Measurements from ENCODE around the gene HPS6. TPM values are rescaled to one million over a fixed set of nuclear protein-coding genes. Genes with fewer than 3 reads are reported as not detected.

HPS6 gene
- total RNA-seq, 4 donors from 2014 or later = 24.1 to 36.2 (median 27.1) TPM

GRCh38 chr10:102064503-102064867 is 664 bp upstream of the HPS6 start:
- no peak for ATAC-seq
- WGBS, 2 donors (ENCODE audit: low coverage in 1 of 2) = 53 to 80% methylated on average over 2 of the region's 2 CpGs
- peaks cover 4 to 49% (median 16%) of the 10 kb centered on the region in 3 donors for H3K4me1 ChIP-seq
- TF ChIP-seq POLR2AphosphoS5 (IDR thresholded peaks at IDR 0.05) (no peak), POLR2A (IDR thresholded peaks at IDR 0.05) (no peak), CTCF (IDR thresholded peaks at IDR 0.05) (no peak), EP300 (IDR thresholded peaks at IDR 0.05) (no peak)
- peaks cover 0 to 29% of the 10 kb centered on the region in 2 donors for H3K36me3 ChIP-seq
- H3K27ac ChIP-seq = peak overlapping the region; percentile 68 to 98 (median 93)
- no peaks in the 10 kb centered on the region for H3K9me3 ChIP-seq
- H3K4me3 ChIP-seq = peak overlapping the region; percentile 59 to 99
- H3K27me3 ChIP-seq = no peaks in the 10 kb centered on the region

GRCh38 chr10:102065561-102066398 is 631 bp downstream of the HPS6 start:
- TF ChIP-seq POLR2A (IDR thresholded peaks at IDR 0.05) = no peak
- TF ChIP-seq CTCF (IDR thresholded peaks at IDR 0.05) = no peak
- no peak for TF ChIP-seq POLR2AphosphoS5 (IDR thresholded peaks at IDR 0.05)
- no peak for TF ChIP-seq EP300 (IDR thresholded peaks at IDR 0.05)
- Histone ChIP-seq H3K27me3 (no peaks in the 10 kb centered on the region), H3K36me3 (peaks cover 0 to 31% of the 10 kb centered on the region in 2 donors), H3K4me1 (peaks cover 4 to 51% (median 16%) of the 10 kb centered on the region in 3 donors), H3K4me3 (peak overlapping the region; percentile 59 to 99), H3K27ac (peak overlapping the region; percentile 68 to 98 (median 93)), H3K9me3 (no peaks in the 10 kb centered on the region)
- ATAC-seq = peak; percentile 39
- WGBS, 2 donors (ENCODE audit: low coverage in 1 of 2) = no CpG with 5 or more reads among the region's 63 CpGs

- 17% methylated on average over 1 of the region's 16 CpGs; no CpG with 5 or more reads in 1 of the 2 donors for WGBS, 2 donors (ENCODE audit: low coverage in 1 of 2)
- peak overlapping the region; percentile 59 to 99 for H3K4me3 ChIP-seq
- ATAC-seq = no peak
- H3K9me3 ChIP-seq = no peaks in the 10 kb centered on the region
- H3K27me3 ChIP-seq = no peaks in the 10 kb centered on the region
- H3K27ac ChIP-seq = peak overlapping the region in 3 of 4 donors; percentile 93 to 98 (median 93)
- no peak for TF ChIP-seq CTCF (IDR thresholded peaks at IDR 0.05)
- no peak for TF ChIP-seq POLR2AphosphoS5 (IDR thresholded peaks at IDR 0.05)
- TF ChIP-seq EP300 (IDR thresholded peaks at IDR 0.05) = no peak
- no peak for TF ChIP-seq POLR2A (IDR thresholded peaks at IDR 0.05)
- peaks cover 0 to 31% of the 10 kb centered on the region in 2 donors for H3K36me3 ChIP-seq
- peaks cover 4 to 51% (median 16%) of the 10 kb centered on the region in 3 donors for H3K4me1 ChIP-seq
Measured at GRCh38 chr10:102066399-102067088, 1.4 kb downstream of the HPS6 start.

- TF ChIP-seq POLR2AphosphoS5 (IDR thresholded peaks at IDR 0.05) (no peak), POLR2A (IDR thresholded peaks at IDR 0.05) (no peak), EP300 (IDR thresholded peaks at IDR 0.05) (no peak), CTCF (IDR thresholded peaks at IDR 0.05) (no peak)
- no peaks in the 10 kb centered on the region for H3K9me3 ChIP-seq
- H3K4me1 ChIP-seq = peaks cover 4 to 51% (median 16%) of the 10 kb centered on the region in 3 donors
- 67 to 76% methylated on average over 3 to 8 of the region's 18 CpGs for WGBS, 2 donors (ENCODE audit: low coverage in 1 of 2)
- ATAC-seq = no peak
- H3K36me3 ChIP-seq = peaks cover 0 to 31% of the 10 kb centered on the region in 2 donors
- peak overlapping the region in 1 of 2 donors; percentile 99 for H3K4me3 ChIP-seq
- no peaks in the 10 kb centered on the region for H3K27me3 ChIP-seq
- peak overlapping the region in 1 of 4 donors; percentile 3 for H3K27ac ChIP-seq
Measured at GRCh38 chr10:102067091-102067916, 2.2 kb downstream of the HPS6 start.
